D721Med (cell line): ENCODE results near the gene LITAFD.
"Not testable (repeated sequence)": the region's sequence is repeated elsewhere in the genome, so short reads cannot be mapped to it uniquely, and the experiment has no call there.

Source experiments
- DNase-seq: peaks from one replicate; pipeline ENCODE4 v3.0.0; 2011; ENCODE audit warnings: low spot score; ENCODE audit not compliant: insufficient read length
- FAIRE-seq: peaks from 2 replicates; lab custom pipeline; 2011; peaks lifted over from hg19 to GRCh38; lab: Jason Lieb, UNC
- TF ChIP-seq, protein P1 (sequence below): IDR thresholded peaks from 2 replicates; pipeline ENCODE4 v1.5.1; 2012; ENCODE audit warnings: mild to moderate bottlenecking, control low read depth; ENCODE audit not compliant: insufficient read depth; ENCODE audit errors: missing control alignments

Gene LITAFD

DNA sequence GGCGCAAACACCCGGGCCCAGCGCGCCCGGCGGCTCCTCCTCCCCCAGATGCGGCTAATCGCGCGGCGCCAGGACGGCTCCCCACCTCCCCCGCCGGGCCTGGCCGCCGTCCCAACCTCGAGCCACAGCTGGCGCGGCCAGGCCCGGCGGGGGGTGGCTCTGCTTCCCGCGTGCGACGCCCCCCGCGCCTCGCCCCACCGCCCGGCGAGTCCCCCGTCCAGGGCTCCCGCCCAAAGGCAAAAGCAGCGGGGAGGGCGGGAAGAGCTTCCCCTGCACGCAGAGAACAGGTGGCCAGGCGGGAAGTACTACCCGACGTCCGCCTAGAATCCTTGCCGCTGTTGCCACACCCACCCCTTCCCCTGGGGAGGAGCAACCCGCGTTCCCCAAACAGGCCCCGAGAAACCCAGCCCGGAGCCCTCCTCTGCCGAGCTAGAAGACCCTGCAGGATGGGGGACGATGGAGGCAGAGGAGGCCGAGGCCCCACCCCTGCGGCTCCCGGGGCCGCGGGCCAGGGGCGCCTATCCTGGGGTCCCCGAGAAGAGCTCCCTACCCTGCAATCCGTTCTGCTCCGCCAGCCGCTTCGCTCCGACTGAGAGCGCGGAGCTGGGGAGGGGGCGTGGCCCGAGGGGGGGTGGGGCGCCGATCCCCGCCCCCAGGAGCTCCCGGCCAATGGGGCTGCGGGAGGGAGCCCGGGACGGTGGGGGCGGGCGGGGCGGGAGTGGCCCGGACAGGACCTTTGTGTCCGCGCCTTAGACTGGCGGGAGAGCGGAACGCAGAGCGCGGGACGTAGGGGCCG is 13.5 kb upstream of the LITAFD start, which contains the start of gene CARHSP1:
CARHSP1 (minus strand) TSS at position 591 of the 796 bp plus-strand sequence. CDS start 9,678 bp downstream, outside the sequence.
- no peak for FAIRE-seq
- TF ChIP-seq, protein P1, sequence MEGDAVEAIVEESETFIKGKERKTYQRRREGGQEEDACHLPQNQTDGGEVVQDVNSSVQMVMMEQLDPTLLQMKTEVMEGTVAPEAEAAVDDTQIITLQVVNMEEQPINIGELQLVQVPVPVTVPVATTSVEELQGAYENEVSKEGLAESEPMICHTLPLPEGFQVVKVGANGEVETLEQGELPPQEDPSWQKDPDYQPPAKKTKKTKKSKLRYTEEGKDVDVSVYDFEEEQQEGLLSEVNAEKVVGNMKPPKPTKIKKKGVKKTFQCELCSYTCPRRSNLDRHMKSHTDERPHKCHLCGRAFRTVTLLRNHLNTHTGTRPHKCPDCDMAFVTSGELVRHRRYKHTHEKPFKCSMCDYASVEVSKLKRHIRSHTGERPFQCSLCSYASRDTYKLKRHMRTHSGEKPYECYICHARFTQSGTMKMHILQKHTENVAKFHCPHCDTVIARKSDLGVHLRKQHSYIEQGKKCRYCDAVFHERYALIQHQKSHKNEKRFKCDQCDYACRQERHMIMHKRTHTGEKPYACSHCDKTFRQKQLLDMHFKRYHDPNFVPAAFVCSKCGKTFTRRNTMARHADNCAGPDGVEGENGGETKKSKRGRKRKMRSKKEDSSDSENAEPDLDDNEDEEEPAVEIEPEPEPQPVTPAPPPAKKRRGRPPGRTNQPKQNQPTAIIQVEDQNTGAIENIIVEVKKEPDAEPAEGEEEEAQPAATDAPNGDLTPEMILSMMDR: no peak
- peak; percentile 94 for DNase-seq

DNA sequence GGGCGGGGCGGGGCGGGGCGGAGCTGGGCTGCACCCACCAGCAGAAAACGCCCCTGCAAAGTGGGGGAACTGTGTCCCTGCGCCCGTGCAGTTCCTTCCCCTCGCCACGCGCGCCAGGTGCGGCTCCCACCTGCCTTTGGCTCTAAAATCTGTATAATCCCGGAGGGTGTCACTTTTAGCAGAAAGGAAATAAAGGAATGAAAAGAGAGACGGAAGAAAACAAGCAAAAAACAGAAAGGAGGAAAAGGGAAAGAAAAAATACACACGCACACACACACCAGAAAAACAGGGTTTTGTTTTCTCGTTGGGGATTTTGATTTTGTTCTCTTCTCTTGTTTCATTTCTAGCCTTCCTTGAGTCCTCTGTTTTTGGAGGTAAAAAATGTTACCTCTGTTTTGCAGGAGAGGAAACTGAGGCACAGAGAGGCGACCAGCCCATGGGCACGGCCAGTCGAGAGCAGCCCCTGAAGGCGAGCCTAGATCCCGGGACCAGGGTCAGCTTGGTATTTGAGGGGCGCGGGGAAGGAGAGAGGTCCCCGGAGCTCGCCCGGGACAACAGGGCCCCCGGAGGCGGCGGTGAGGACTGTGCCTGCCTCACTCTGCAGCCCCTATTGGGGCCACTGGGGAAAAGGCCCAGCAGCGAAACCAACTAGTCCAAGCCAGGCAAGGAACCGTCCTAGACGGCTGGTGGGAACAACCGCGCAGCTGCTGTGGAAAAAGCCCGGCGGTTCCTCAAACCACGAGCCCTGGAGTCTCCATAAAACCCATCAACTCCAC is 12.8 kb upstream of the LITAFD start:
- FAIRE-seq (no peak), DNase-seq (no peak)
- TF ChIP-seq, protein P1: no peak

DNA sequence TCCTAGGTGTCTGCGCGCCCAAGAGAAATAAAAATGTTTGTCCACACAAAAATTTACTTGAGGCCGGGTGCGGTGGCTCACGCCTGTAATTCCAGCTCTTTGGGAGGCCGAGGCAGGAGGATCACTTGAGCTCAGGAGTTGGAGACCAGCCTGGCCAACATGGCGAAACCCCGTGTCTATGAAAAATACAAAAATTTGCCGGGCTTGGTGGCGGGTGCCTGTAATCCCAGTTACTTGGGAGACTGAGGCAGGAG is 12.2 kb upstream of the LITAFD start:
- FAIRE-seq, DNase-seq: not testable (repeated sequence)

DNA sequence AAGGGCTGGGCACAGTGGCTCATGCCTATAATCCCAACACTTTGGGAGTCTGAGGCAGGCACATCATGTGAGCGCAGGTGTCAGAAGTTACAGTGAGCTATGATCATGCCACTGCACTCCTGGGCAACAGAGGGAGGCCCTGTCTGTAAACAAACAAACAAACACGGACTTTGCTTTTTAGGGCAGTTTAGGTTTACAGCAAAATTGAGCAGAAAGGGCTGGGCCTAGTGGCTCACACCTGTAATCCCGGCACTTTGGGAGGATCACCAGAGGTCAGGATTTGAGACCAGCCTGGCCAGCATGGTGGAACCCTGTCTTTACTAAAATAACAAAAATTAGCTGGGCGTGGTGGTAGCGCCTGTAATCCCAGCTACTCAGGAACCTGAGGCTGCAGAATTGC is 10.1 kb upstream of the LITAFD start:
- FAIRE-seq: no peak
- TF ChIP-seq, protein P1: no peak
- no peak for DNase-seq

DNA sequence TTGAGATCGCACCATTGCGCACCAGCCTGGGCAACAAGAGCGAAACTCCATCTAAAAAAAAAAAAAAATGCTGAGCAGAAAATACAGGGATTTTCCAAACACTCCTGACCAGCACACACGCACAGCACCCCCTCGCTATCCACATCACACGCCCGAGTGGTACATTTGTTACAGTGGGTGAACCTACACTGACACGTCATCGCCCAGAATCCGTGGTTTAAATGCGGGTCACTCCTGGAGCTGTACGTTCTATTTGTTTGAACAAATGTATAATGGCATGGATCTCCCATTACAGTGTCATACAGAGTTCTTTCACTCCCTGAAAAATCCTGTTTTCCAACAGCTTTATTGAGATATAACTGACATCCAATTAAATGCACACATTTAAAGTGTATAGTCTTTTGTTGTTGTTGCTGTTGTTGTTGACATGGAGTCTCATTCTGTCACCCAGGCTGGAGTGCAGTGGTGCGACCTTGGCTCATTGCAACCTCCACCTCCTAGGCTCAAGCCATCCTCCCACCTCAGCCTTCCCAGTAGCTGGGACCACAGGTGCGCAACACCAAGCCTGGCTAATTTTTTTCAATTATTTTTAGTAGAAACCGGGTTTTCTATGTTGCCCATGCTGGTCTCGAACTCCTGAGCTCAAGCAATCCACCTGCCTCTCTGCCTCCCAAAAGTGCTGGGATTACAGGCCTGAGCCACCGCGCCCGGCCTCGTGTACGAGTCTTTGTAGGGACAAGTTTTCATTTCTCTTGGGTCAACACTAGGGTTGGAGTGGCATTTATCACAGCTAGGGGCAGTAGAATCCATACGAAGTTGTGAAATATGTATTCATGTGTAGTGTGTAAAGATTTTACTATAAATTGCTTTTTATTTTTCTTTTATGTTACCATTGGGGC is 8.9 kb upstream of the LITAFD start:
- DNase-seq (no peak), FAIRE-seq (no peak)
- TF ChIP-seq, protein P1: no peak

DNA sequence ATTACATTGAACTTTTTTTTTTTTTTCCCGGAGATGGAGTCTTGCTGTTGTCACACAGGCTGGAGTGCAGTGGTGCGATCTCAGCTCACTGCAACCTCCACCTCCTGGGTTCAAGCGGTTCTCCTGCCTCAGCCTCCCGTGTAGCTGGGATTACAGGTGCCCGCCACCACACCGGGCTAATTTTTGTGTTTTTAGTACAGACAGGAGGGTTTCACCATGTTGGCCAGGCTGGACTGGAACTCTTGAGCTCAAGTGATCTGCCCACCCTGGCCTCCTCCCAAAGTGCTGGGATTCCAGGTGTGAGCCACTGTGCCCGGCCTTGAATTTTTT is 8.3 kb upstream of the LITAFD start:
- DNase-seq, FAIRE-seq: not testable (repeated sequence)

DNA sequence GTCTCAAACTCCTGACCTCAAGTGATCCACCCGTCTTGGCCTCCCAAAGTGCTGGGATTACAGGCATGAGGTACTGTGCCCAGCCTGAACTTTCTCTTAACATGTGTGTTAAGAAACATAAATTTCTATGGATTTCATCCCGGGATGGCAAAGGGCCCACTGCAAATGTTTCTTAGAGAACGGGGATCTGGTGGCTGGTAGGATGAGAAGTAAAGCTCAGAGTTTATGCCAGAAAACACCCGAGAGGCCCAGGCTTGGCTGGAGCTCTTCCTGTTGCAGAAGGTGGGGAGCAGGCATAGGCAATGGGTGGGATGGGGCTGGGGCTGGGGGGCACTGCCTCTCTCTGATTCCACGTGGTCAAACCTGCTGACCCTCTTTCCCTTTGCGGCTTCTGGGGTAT is 7.8 kb upstream of the LITAFD start:
- FAIRE-seq (no peak), DNase-seq (no peak)
- TF ChIP-seq, protein P1: no peak

DNA sequence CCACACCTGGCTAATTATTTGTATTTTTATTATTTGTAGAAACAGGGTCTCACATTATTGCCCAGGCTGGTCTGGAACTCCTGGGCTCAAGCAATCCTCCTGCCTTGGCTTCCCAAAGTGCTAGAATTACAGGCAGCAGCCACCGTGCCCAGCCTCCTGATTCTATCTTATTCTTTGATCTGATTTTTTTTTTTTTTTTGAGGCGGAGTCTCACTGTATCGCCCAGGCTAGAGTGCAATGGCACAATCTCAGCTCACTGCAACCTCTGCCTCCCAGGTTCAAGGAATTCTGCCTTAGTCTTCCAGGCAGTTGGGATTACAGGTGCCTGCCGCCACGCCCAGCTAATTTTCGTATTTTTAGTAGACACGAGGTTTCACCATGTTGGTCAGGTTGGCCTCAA is 6.8 kb upstream of the LITAFD start:
- DNase-seq, FAIRE-seq: not testable (repeated sequence)
